ENCODE data around the gene METTL16.

GRCh38 chr17:2396192-2396567 lies 115.5 kb downstream of the METTL16 start:
- TF ChIP-seq CTCF (optimal IDR thresholded peaks at IDR 0.05 in 1 of 3, IDR thresholded peaks at IDR 0.05 in 1 of 3, conservative IDR thresholded peaks at IDR 0.05 in 1 of 3; ENCODE audit: extremely low read depth in 1 of 3, insufficient read depth in 2 of 3, low read length in 3 of 3) = no peak
- no peak for TF ChIP-seq EZH2 (IDR thresholded peaks at IDR 0.05; ENCODE audit: low read length)
